HCT116 (cell line): ENCODE data around the gene BCAP31. TPM values are rescaled to one million over a fixed set of nuclear protein-coding genes. Genes with fewer than 3 reads are reported as not detected.

Source experiments
- ATAC-seq: fragments of 200-7000 bp; cut with Tn5 transposase; 2 replicates; pipeline ENCODE4 v1.9.1; 2020; ENCODE audit warnings: mild to moderate bottlenecking, moderate library complexity
- BruUV-seq: library from RNA; stranded (reverse); fragments of 400-500 nt; replicated peaks from 2 replicates; lab custom pipeline; 2021; lab: Mats Ljungman, UMichigan
- CTCF ChIA-PET: fragments of 300-600 bp; sonication (Branson Sonifier 250); formaldehyde crosslinking; loops from one replicate; lab custom pipeline; 2021; ENCODE audit warnings: antibody characterized with exemption; lab: Charles Lee
- POLR2A ChIA-PET: fragments of 300-600, 350-600 bp; sonication (Branson Sonifier 250); formaldehyde crosslinking; loops from one replicate; lab custom pipeline; 2021; ENCODE audit warnings: antibody characterized with exemption; lab: Charles Lee
- RAD21 ChIA-PET, 2 experiments: fragments of 300-600 bp; sonication (Branson Sonifier 250); formaldehyde crosslinking; loops; one replicate each; lab custom pipeline; 2023; ENCODE audit warnings: low total read pairs in 2 of 2; ENCODE audit not compliant: uncharacterized antibody in 2 of 2, unreplicated experiment in 2 of 2, low non-redundant PET in 1 of 2; lab: Charles Lee
- DNase-seq: peaks from one replicate; pipeline ENCODE4 v3.0.0-alpha.2; 2010; ENCODE audit warnings: low read depth, low spot score
- H2AFZ ChIP-seq: fragments of 200-600 bp; shearing (Covaris generic), sonication (generic); 2 replicates; pipeline ENCODE4 v1.6.1; 2017; ENCODE audit warnings: low read depth, mixed run types, mixed read lengths, antibody characterized with exemption, low read length; ENCODE audit not compliant: poor library complexity, severe bottlenecking
- H3K27ac ChIP-seq: 2 replicates; pipeline ENCODE4 v1.5.1; 2012; ENCODE audit warnings: low read depth, low read length
- H3K27me3 ChIP-seq: fragments of 200-600 bp; sonication (generic); 2 replicates; pipeline ENCODE4 v1.6.1; 2016; ENCODE audit warnings: mixed run types, low read length, mixed read lengths; ENCODE audit not compliant: insufficient read depth
- H3K36me3 ChIP-seq, 2 experiments: fragments of 200-500 bp in 1 of 2; fragments of 200-600 bp in 1 of 2; sonication (Bioruptor generic) in 1 of 2; sonication (generic) in 1 of 2; 2 replicates each; pipeline versions ENCODE4 v1.5.1 to v1.6.1; 2014 to 2016; ENCODE audit warnings: low read length in 2 of 2, inconsistent platforms in 1 of 2, mixed read lengths in 1 of 2, mixed run types in 1 of 2; ENCODE audit not compliant: insufficient read depth in 2 of 2, control insufficient read depth in 1 of 2
- H3K4me1 ChIP-seq, 2 experiments: fragments of 200-600 bp in 1 of 2; sonication (generic) in 1 of 2; 2 replicates each; pipeline versions ENCODE4 v1.5.1 to v1.6.1; 2012 to 2017; ENCODE audit warnings: low read length in 2 of 2, inconsistent platforms in 1 of 2, mild to moderate bottlenecking in 1 of 2, mixed read lengths in 1 of 2, mixed run types in 1 of 2, moderate library complexity in 1 of 2; ENCODE audit not compliant: insufficient read depth in 2 of 2, control insufficient read depth in 1 of 2
- H3K4me2 ChIP-seq: fragments of 200-600 bp; sonication (generic); 2 replicates; pipeline ENCODE4 v1.6.1; 2017; ENCODE audit warnings: mixed run types, low read length, mixed read lengths
- H3K4me3 ChIP-seq, 2 experiments: fragments of 200-600 bp in 1 of 2; sonication (generic) in 1 of 2; replicated peaks in 1 of 2; 2 replicates each; pipeline ENCODE4 v1.5.1; 2011 to 2016; ENCODE audit warnings: low read length in 2 of 2, control low read depth in 1 of 2, low read depth in 1 of 2, mild to moderate bottlenecking in 1 of 2, mixed read lengths in 1 of 2, mixed run types in 1 of 2
- H3K79me2 ChIP-seq: fragments of 200-600 bp; sonication (generic); 2 replicates; pipeline ENCODE4 v1.6.1; 2017; ENCODE audit warnings: mild to moderate bottlenecking, mixed run types, low read length, moderate library complexity, mixed read lengths; ENCODE audit not compliant: insufficient read depth
- H3K9ac ChIP-seq: fragments of 200-600 bp; sonication (generic); 2 replicates; pipeline ENCODE4 v1.6.1; 2016; ENCODE audit warnings: low read length, mixed read lengths
- H3K9me2 ChIP-seq: fragments of 200-600 bp; sonication (generic), shearing (Covaris generic); 2 replicates; pipeline ENCODE4 v1.6.1; 2017; ENCODE audit warnings: mixed run types, mild to moderate bottlenecking, moderate library complexity; ENCODE audit not compliant: insufficient read depth
- H3K9me3 ChIP-seq, 2 experiments: fragments of 200-500 bp in 1 of 2; fragments of 200-600 bp in 1 of 2; sonication (Bioruptor generic) in 1 of 2; sonication (generic) in 1 of 2; 2 replicates each; pipeline ENCODE4 v1.6.1; 2014 to 2017; ENCODE audit warnings: low read length in 2 of 2, mixed read lengths in 2 of 2, inconsistent platforms in 1 of 2, low read depth in 1 of 2, mild to moderate bottlenecking in 1 of 2, mixed run types in 1 of 2, moderate library complexity in 1 of 2; ENCODE audit not compliant: control insufficient read depth in 1 of 2, insufficient read depth in 1 of 2
- H4K20me1 ChIP-seq: fragments of 200-600 bp; sonication (generic), shearing (Covaris generic); 2 replicates; pipeline ENCODE4 v1.6.1; 2017; ENCODE audit warnings: mixed run types, mild to moderate bottlenecking, moderate library complexity; ENCODE audit not compliant: insufficient read depth
- ATF3 ChIP-seq: IDR thresholded peaks from 2 replicates; pipeline ENCODE4 v1.6.1; 2012
- CBX3 ChIP-seq: IDR thresholded peaks from 2 replicates; pipeline ENCODE4 v1.6.1; 2012; ENCODE audit warnings: low read depth
- CTCF ChIP-seq, 3 experiments: fragments of 200-600 bp in 1 of 3; sonication (generic) in 1 of 3; IDR thresholded peaks in 2 of 3; conservative IDR thresholded peaks in 1 of 3; 2 replicates each; pipeline ENCODE4 v1.5.1; 2012 to 2017; ENCODE audit warnings: low read depth in 2 of 3, low read length in 2 of 3, antibody characterized with exemption in 1 of 3, borderline replicate concordance in 1 of 3, control low read depth in 1 of 3, mild to moderate bottlenecking in 1 of 3, mixed read lengths in 1 of 3, mixed run types in 1 of 3, moderate library complexity in 1 of 3; ENCODE audit not compliant: insufficient read depth in 1 of 3
- EZH2 ChIP-seq: fragments of 200-600 bp; sonication (generic); IDR thresholded peaks from 2 replicates; pipeline ENCODE4 v1.6.1; 2017; ENCODE audit warnings: antibody characterized with exemption, mixed run types
- EZH2phosphoT487 ChIP-seq: fragments of 200-600 bp; IDR thresholded peaks from 2 replicates; pipeline ENCODE4 v1.6.1; 2018; ENCODE audit warnings: antibody characterized with exemption, borderline replicate concordance
- FOSL1 ChIP-seq: IDR thresholded peaks from 2 replicates; pipeline ENCODE4 v1.6.1; 2012; ENCODE audit warnings: low read depth
- JUND ChIP-seq: IDR thresholded peaks from 2 replicates; pipeline ENCODE4 v1.6.1; 2012
- RAD21 ChIP-seq: IDR thresholded peaks from 2 replicates; pipeline ENCODE4 v1.6.1; 2012; ENCODE audit warnings: low read depth, mild to moderate bottlenecking
- REST ChIP-seq: IDR thresholded peaks from 2 replicates; pipeline ENCODE4 v1.6.1; 2012; ENCODE audit warnings: low read depth
- SIN3A ChIP-seq: IDR thresholded peaks from 2 replicates; pipeline ENCODE4 v1.6.1; 2012; ENCODE audit warnings: low read depth
- SP1 ChIP-seq: IDR thresholded peaks from 2 replicates; pipeline ENCODE4 v1.6.1; 2012; ENCODE audit warnings: low read depth
- SRF ChIP-seq: IDR thresholded peaks from 2 replicates; pipeline ENCODE4 v1.6.1; 2012; ENCODE audit warnings: low read depth
- TCF7L2 ChIP-seq: IDR thresholded peaks from 2 replicates; pipeline ENCODE4 v1.7.0; 2011; ENCODE audit warnings: borderline replicate concordance, inconsistent platforms; ENCODE audit not compliant: insufficient read depth, insufficient read length; ENCODE audit errors: extremely low read depth
- ZNF274 ChIP-seq: fragments of 200-500 bp; sonication (Bioruptor generic); IDR thresholded peaks from 2 replicates; pipeline ENCODE4 v1.6.1; 2014; ENCODE audit warnings: mild to moderate bottlenecking, low read depth, low read length, inconsistent platforms
- intact Hi-C: fragments of 100-400 bp; cut with micrococcal nuclease; formaldehyde crosslinking; loops from 2 replicates; pipeline ENCODE4 v1.10.0; 2022
- total RNA-seq: library from RNA; stranded (reverse); gene quantifications from one replicate; pipeline ENCODE4 v1.2.1, GENCODE V29; 2021; ENCODE audit not compliant: unreplicated experiment

BCAP31 gene
- total RNA-seq, 1 experiment from 2014 or later = 185 TPM

- Histone ChIP-seq H3K9me2 (no peaks in the 10 kb centered on the region), H3K9ac (no peak overlapping the region), H3K4me1 (peaks cover 0 to 3% of the 10 kb centered on the region in 2 experiments; a peak in 1 of 4 replicates), H3K79me2 (no peaks in the 10 kb centered on the region), H3K27ac (no peak overlapping the region; the same call in 1 of the 2 replicates), H3K4me2 (peak overlapping the region; percentile 49)
- RAD21 ChIA-PET = interaction anchor here (0.5 to 1.2 kb wide), 5 partner anchors 32 to 278 kb away, joined by 3 to 7 read pairs (median 3); no protein-coding TSS in a partner anchor
- no peak for DNase-seq
- CTCF ChIA-PET = interaction anchor here (0.5 to 2.5 kb wide), 17 partner anchors 10 to 726 kb away, joined by 3 to 25 read pairs (median 3); partner anchors contain the start of gene HAUS7
- TF ChIP-seq SP1 (no peak), CTCF (IDR thresholded peaks at IDR 0.05 in 2 of 3, conservative IDR thresholded peaks at IDR 0.05 in 1 of 3; ENCODE audit: borderline replicate concordance in 1 of 3, insufficient read depth in 1 of 3, low read depth in 2 of 3, low read length in 2 of 3) (no peak), ZNF274 (no peak), ATF3 (no peak), TCF7L2 (no peak), FOSL1 (no peak), EZH2phosphoT487 (no peak), CBX3 (no peak), SIN3A (no peak), REST (no peak), EZH2 (no peak), JUND (no peak), RAD21 (no peak), SRF (no peak)
- TF ChIP-seq, all 23 proteins: peak for 0
- Histone ChIP-seq H3K27me3 (no peaks in the 10 kb centered on the region), H3K9me3 (no peaks in the 10 kb centered on the region), H4K20me1 (no peaks in the 10 kb centered on the region), H2AFZ (no peak overlapping the region), H3K36me3 (no peaks in the 10 kb centered on the region), H3K4me3 (peak overlapping the region; percentile 30 to 39)
- intact Hi-C loops = loop anchor here (10.0 kb wide), 3 partner anchors 53 to 713 kb away; no protein-coding TSS in a partner anchor
- POLR2A ChIA-PET = no interaction called here
- ATAC-seq = peak; percentile 33; the same call in 1 of the 2 replicates
- BruUV-seq = no TSS peak
Measured at GRCh38 chrX:153667281-153667955, 56.8 kb downstream of the BCAP31 start.
